ENCODE results near the gene NHS.

DNA sequence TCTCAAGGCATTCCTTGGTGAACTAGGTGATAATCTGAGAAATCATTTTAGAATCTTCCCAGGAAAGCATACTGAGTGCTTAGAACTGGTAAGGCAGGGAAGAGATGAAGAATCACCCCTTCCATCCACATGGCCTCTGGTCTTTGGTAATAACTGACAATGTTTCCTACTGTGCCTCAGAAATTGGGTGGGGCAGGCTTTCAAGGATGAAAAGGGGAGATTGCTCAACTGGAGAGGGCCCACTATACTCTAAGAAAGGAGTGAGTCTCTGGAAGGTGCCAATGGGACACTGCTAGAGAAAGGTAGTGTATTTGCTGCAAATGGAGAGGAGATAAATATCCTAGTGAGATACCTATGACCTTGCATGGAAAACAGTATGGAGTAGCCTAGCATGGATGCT lies 227.2 kb downstream of the NHS start:
- TF ChIP-seq CTCF (IDR thresholded peaks at IDR 0.05; ENCODE audit: borderline replicate concordance, extremely low read depth, low read length, poor library complexity, severe bottlenecking) (no peak), EZH2 (IDR thresholded peaks at IDR 0.05; ENCODE audit: borderline replicate concordance, low read depth, low read length, severe bottlenecking) (no peak)
